SJSA1 (cell line): ENCODE data around the gene SCCPDH. TPM values are rescaled to one million over a fixed set of nuclear protein-coding genes. Genes with fewer than 3 reads are reported as not detected.

Experiments used
- DNase-seq, 2 experiments: peaks; one replicate each; pipeline ENCODE4 v3.0.0-alpha.2; 2015 to 2020; ENCODE audit warnings: low spot score in 2 of 2, low read depth in 1 of 2
- H3K27ac ChIP-seq: fragments of 250-450 bp; sonication (Bioruptor Pico); 2 replicates; pipeline ENCODE4 v1.5.1; 2020; ENCODE audit warnings: mild to moderate bottlenecking, moderate library complexity
- H3K27me3 ChIP-seq: fragments of 250-450 bp; sonication (Bioruptor Pico); replicated peaks from 2 replicates; pipeline ENCODE4 v1.5.1; 2020; ENCODE audit warnings: mild to moderate bottlenecking, moderate library complexity
- H3K36me3 ChIP-seq: fragments of 250-450 bp; sonication (Bioruptor Pico); 2 replicates; pipeline ENCODE4 v1.5.1; 2020; ENCODE audit warnings: mild to moderate bottlenecking
- H3K4me1 ChIP-seq: fragments of 250-450 bp; sonication (Bioruptor Pico); replicated peaks from 2 replicates; pipeline ENCODE4 v1.6.1; 2021; ENCODE audit warnings: mild to moderate bottlenecking
- H3K4me3 ChIP-seq: fragments of 250-450 bp; sonication (Bioruptor Pico); 2 replicates; pipeline ENCODE4 v1.5.1; 2020; ENCODE audit warnings: mild to moderate bottlenecking
- H3K9me3 ChIP-seq: fragments of 250-450 bp; sonication (Bioruptor Pico); replicated peaks from 2 replicates; pipeline ENCODE4 v1.5.1; 2020; ENCODE audit warnings: mild to moderate bottlenecking
- total RNA-seq: library from RNA; depleted of rRNA; stranded (reverse); fragments of >200 nt; shearing (Covaris generic); gene quantifications from 2 replicates; pipeline ENCODE4 v1.2.3, GENCODE V29; 2014

Gene SCCPDH
- total RNA-seq, 1 experiment from 2014 or later, result 45.5 TPM

DNA sequence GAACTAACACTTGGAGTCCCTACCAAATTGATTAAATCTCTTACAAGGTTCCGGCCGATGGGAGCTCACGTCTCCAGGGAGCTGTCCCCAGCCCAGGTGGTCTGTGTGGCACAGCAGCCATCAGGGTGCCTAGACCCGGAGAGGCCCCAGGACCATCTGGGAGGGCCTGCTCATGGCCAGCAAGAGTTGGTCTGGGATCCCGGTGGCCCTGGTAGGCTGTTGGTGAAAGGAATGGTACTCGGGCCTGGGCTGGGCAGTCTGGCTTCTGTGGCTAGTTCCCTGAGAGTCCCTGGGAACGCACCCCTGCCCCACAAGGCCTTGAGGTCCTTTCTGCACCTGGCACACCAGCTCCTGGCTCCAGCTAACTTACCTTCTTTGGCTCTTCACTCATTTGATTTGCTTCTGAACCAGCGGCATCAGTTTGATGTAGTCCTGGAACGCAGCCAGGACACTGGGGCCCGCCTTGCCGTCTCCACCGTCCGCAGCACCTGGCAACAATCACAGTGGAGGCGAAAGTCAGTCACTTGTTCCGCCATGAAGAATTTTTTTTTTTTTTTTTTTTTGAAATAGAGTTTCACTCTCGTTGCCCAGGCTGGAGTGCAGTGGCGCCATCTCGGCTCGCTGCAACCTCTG is 62.5 kb downstream of the SCCPDH start:
- Histone ChIP-seq H3K4me3 (no peak overlapping the region), H3K27me3 (no peaks in the 10 kb centered on the region), H3K27ac (no peak overlapping the region), H3K4me1 (peaks cover 10% of the 10 kb centered on the region), H3K9me3 (no peaks in the 10 kb centered on the region), H3K36me3 (no peaks in the 10 kb centered on the region)
- DNase-seq, result no peak

DNA sequence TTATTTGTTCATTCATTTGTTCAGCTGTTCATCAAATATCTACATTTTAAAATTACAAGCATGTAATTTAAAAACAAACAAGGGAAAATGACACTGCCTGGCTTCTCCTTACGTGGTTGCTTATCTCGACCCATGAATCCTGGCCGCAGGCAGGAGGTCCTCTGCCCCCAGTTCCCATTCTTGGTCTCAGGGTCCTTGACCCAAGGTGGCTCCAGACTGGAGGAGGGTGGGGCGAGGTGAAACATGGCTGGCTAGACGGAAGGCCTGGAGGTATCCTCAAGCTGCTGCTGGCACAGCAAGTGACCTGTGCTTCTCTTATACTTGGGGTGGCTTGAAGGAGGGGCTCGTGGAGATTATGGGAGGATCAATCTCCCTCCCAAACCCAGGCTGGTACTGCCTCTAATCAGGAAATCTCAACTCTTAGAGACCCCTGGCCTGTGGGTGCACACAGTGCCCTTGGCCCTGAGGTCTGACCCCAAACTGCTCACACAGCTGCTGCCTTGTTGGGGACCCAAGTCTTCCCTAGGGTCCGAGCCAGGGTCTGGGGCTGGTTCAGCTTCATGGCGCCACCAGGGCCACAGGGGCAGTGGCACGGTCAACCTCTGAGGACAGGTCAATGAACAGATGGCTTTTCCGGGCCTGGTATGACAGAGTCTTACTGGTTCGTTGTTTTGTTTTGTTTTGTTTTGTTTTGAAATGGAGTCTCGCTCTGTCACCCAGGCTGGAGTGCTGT is 63.7 kb downstream of the SCCPDH start:
- Histone ChIP-seq H3K9me3 (no peaks in the 10 kb centered on the region), H3K36me3 (no peaks in the 10 kb centered on the region), H3K27me3 (no peaks in the 10 kb centered on the region), H3K27ac (no peak overlapping the region), H3K4me3 (no peak overlapping the region), H3K4me1 (no peaks in the 10 kb centered on the region)
- DNase-seq, result no peak

GRCh38 chr1:246788895-246789338 is 64.7 kb downstream of the SCCPDH start:
- Histone ChIP-seq H3K27me3 (no peaks in the 10 kb centered on the region), H3K4me3 (no peak overlapping the region), H3K36me3 (no peaks in the 10 kb centered on the region), H3K9me3 (no peaks in the 10 kb centered on the region), H3K4me1 (no peaks in the 10 kb centered on the region), H3K27ac (no peak overlapping the region)
- no peak for DNase-seq

- Histone ChIP-seq H3K27me3 (no peaks in the 10 kb centered on the region), H3K36me3 (no peaks in the 10 kb centered on the region), H3K4me1 (peaks cover 3% of the 10 kb centered on the region), H3K4me3 (no peak overlapping the region), H3K9me3 (no peaks in the 10 kb centered on the region), H3K27ac (no peak overlapping the region)
- DNase-seq, result no peak
Measured at GRCh38 chr1:246789454-246790339, 65.5 kb downstream of the SCCPDH start.

DNA sequence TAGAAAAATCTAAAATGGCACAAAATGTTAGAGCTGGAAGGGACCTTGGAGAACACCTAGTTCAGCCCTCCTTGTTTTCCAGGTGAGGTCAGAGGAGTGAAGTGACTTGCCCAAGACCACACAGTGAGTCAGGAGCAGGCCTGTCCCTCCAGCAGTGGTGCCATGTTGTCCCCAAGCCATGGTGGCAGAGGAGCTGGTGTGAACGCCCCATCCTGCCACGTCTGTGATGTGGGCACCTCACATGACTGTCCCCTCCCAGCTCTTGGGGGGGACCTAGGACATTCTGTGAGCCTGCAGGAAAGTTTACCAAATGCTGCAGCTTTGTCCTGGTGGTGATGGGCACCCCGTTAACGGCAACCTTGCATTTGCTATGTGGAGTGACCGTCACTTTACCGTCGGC is 66.2 kb downstream of the SCCPDH start:
- no peak for DNase-seq
- Histone ChIP-seq H3K36me3 (no peaks in the 10 kb centered on the region), H3K4me3 (no peak overlapping the region), H3K27me3 (no peaks in the 10 kb centered on the region), H3K27ac (no peak overlapping the region), H3K4me1 (peaks cover 5% of the 10 kb centered on the region), H3K9me3 (no peaks in the 10 kb centered on the region)

DNA sequence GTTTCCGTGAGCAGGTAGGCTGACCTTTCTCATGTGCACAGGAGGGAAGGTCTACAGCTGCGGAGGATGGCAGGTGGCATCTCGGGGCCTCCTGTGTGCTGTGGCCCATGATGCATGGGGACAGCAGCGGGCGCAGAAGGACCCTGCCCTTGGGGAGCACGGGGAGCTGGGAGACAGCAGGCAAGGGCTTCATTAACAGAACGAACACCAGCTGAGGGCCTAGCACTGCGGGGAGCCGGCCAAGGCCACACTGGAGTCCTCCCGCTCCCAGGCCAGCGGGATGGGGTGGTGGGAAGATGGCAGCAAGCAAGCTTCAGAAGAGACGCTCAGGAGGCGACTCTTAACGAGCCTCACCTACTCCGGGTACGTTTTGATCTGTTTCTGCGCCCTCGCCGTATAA is 66.6 kb downstream of the SCCPDH start:
- no peak for DNase-seq
- Histone ChIP-seq H3K9me3 (no peaks in the 10 kb centered on the region), H3K4me3 (no peak overlapping the region), H3K36me3 (no peaks in the 10 kb centered on the region), H3K4me1 (peaks cover 5% of the 10 kb centered on the region), H3K27me3 (no peaks in the 10 kb centered on the region), H3K27ac (no peak overlapping the region)

DNA sequence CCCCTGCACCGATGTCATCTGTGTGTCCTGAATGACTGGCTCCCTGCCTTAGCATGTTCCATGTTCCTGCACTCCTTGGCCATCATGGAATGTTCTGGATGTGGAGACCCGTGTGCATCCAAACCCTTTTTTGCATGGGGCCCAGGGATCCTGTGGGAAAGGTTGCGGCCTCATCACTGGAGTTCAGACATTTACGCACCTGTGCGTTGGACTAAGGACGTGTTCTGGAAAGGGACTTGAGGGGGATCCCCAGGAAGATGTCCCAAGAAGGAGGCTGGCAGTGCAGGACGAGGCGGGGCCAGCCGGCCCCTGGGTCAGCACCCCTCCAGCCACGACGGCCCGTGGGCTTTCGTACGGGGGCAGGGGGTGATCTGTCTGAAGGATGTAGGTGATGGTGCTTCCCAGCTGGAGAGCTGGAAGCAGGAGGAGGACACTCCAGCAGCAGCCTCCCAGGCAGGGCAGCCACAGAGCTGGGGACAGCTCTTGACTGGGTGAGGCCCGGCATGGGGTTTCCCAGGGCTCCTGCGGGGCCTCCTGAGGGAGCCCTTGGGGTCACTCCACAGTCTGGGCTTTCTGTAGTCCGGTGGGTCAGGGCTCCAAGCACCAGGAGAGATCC is 67.2 kb downstream of the SCCPDH start:
- DNase-seq, result no peak
- Histone ChIP-seq H3K27me3 (no peaks in the 10 kb centered on the region), H3K9me3 (no peaks in the 10 kb centered on the region), H3K27ac (no peak overlapping the region), H3K4me3 (no peak overlapping the region), H3K36me3 (no peaks in the 10 kb centered on the region), H3K4me1 (peaks cover 5% of the 10 kb centered on the region)

- no peaks in the 10 kb centered on the region for H3K36me3 ChIP-seq
Measured at GRCh38 chr1:246792603-246793002, 68.4 kb downstream of the SCCPDH start.

DNA sequence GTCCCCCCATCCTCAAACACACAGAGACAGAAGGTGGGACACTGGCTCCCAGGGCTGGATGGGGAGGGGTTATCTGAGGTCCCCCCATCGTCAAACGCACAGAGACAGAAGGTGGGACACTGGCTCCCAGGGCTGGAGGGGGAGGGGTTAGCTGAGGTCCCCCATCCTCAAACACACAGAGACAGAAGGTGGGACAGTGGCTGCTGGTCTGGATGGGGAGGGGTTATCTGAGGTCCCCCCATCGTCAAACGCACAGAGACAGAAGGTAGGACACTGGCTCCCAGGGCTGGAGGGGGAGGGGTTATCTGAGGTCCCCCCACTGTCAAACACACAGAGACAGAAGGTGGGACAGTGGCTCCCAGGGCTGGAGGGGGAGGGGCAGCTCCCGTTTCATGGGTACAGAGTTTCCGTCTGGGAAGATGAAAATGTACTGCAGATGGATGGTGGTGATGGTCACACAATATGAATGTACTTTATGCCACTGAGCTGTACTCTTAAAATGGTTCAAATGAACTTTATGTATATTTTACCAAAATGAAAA is 69.2 kb downstream of the SCCPDH start:
- no peaks in the 10 kb centered on the region for H3K9me3 ChIP-seq
- H3K4me1 ChIP-seq, result peaks cover 5% of the 10 kb centered on the region
- no peaks in the 10 kb centered on the region for H3K27me3 ChIP-seq
- H3K36me3 ChIP-seq, result no peaks in the 10 kb centered on the region
- no peak overlapping the region for H3K27ac ChIP-seq
- DNase-seq, result no peak
- no peak overlapping the region for H3K4me3 ChIP-seq

More at GRCh38 chr1:246792603-246793002, 68.4 kb downstream of the SCCPDH start:
- no peaks in the 10 kb centered on the region for H3K9me3 ChIP-seq
- no peak for DNase-seq
- no peak overlapping the region for H3K4me3 ChIP-seq
- H3K4me1 ChIP-seq, result peaks cover 5% of the 10 kb centered on the region
- no peak overlapping the region for H3K27ac ChIP-seq
- no peaks in the 10 kb centered on the region for H3K27me3 ChIP-seq

GRCh38 chr1:246794048-246794827 is 70.0 kb downstream of the SCCPDH start:
- Histone ChIP-seq H3K27ac (no peak overlapping the region), H3K36me3 (no peaks in the 10 kb centered on the region), H3K4me3 (no peak overlapping the region), H3K4me1 (peaks cover 5% of the 10 kb centered on the region), H3K9me3 (no peaks in the 10 kb centered on the region), H3K27me3 (no peaks in the 10 kb centered on the region)
- no peak for DNase-seq

- Histone ChIP-seq H3K4me1 (peaks cover 5% of the 10 kb centered on the region), H3K9me3 (no peaks in the 10 kb centered on the region), H3K27me3 (no peaks in the 10 kb centered on the region), H3K36me3 (no peaks in the 10 kb centered on the region), H3K4me3 (no peak overlapping the region), H3K27ac (no peak overlapping the region)
- DNase-seq, result no peak
Measured at GRCh38 chr1:246794828-246795671, 70.8 kb downstream of the SCCPDH start.
